HepG2 (cell line): ENCODE results near the gene SLC5A12.

Source experiments
- BRCA1 ChIP-seq: sonication (generic); formaldehyde crosslinking; IDR thresholded peaks from 2 replicates; pipeline ENCODE4 v1.4.0; 2020; ENCODE audit warnings: missing genetic modification reagents
- CHD2 ChIP-seq: IDR thresholded peaks from 2 replicates; pipeline ENCODE4 v1.6.1; 2011; ENCODE audit warnings: low read depth, low read length, improper control_type of control experiment
- CTCF ChIP-seq: sonication (generic); formaldehyde crosslinking; IDR thresholded peaks from 2 replicates; pipeline ENCODE4 v1.5.0; 2020; ENCODE audit warnings: mild to moderate bottlenecking, missing genetic modification reagents, moderate library complexity
- GABPA ChIP-seq, 2 experiments: IDR thresholded peaks; 2 replicates each; pipeline ENCODE4 v1.6.1; 2011 to 2016; ENCODE audit warnings: low read depth in 2 of 2, low read length in 1 of 2, missing biosample characterization in 1 of 2, missing genetic modification characterization in 1 of 2
- HHEX ChIP-seq: IDR thresholded peaks from 2 replicates; pipeline ENCODE4 v1.6.1; 2016; ENCODE audit warnings: control low read depth
- KLF6 ChIP-seq: IDR thresholded peaks from 2 replicates; pipeline ENCODE4 v1.8.0; 2016; ENCODE audit warnings: missing biosample characterization, missing genetic modification reagents
- MTERF4 ChIP-seq: sonication (generic); formaldehyde crosslinking; IDR thresholded peaks from 2 replicates; pipeline ENCODE4 v1.8.0; 2023; ENCODE audit warnings: mild to moderate bottlenecking, missing genetic modification reagents
- REST ChIP-seq, 2 experiments: IDR thresholded peaks; 2 replicates each; pipeline ENCODE4 v1.6.1; 2011 to 2012; ENCODE audit warnings: low read length in 2 of 2, borderline replicate concordance in 1 of 2, low read depth in 1 of 2, mild to moderate bottlenecking in 1 of 2, moderate library complexity in 1 of 2
- RXRA ChIP-seq: sonication (generic); formaldehyde crosslinking; IDR thresholded peaks from 2 replicates; pipeline ENCODE4 v1.5.1; 2020; ENCODE audit warnings: missing genetic modification reagents
- SP4 ChIP-seq: sonication (generic); formaldehyde crosslinking; IDR thresholded peaks from 2 replicates; pipeline ENCODE4 v1.8.1; 2023; ENCODE audit warnings: mild to moderate bottlenecking, missing genetic modification reagents
- ZBTB8A ChIP-seq: sonication (generic); formaldehyde crosslinking; IDR thresholded peaks from 2 replicates; pipeline ENCODE4 v1.4.0; 2020; ENCODE audit warnings: mild to moderate bottlenecking, low read depth, missing genetic modification reagents, borderline replicate concordance
- ZNF589 ChIP-seq: sonication (generic); formaldehyde crosslinking; conservative IDR thresholded peaks from 2 replicates; pipeline ENCODE4 v1.8.0; 2022; ENCODE audit warnings: mild to moderate bottlenecking, moderate library complexity, missing genetic modification reagents
- ZNF749 ChIP-seq: sonication (generic); formaldehyde crosslinking; IDR thresholded peaks from 2 replicates; pipeline ENCODE4 v1.8.0; 2022; ENCODE audit warnings: mild to moderate bottlenecking, missing genetic modification reagents, moderate library complexity, borderline replicate concordance

GRCh38 chr11:26665036-26665435 lies 56.8 kb downstream of the SLC5A12 start:
- no peak for TF ChIP-seq CTCF
- TF ChIP-seq ZBTB8A (CRISPR knock-in tag), result no peak
- no peak for TF ChIP-seq RXRA (CRISPR knock-in tag)
- no peak for TF ChIP-seq SP4 (CRISPR knock-in tag)
- TF ChIP-seq HHEX (CRISPR knock-in tag), result no peak
- TF ChIP-seq BRCA1, result no peak
- no peak for TF ChIP-seq MTERF4 (CRISPR knock-in tag)
- no peak for TF ChIP-seq GABPA (IDR thresholded peaks at IDR 0.05; ENCODE audit: low read depth, low read length)
- no peak for TF ChIP-seq GABPA (CRISPR knock-in tag; IDR thresholded peaks at IDR 0.05; ENCODE audit: low read depth)
- no peak for TF ChIP-seq ZNF749
- no peak for TF ChIP-seq KLF6 (CRISPR knock-in tag)
- no peak for TF ChIP-seq ZNF589 (CRISPR knock-in tag)
- no peak for TF ChIP-seq REST (IDR thresholded peaks at IDR 0.05; ENCODE audit: borderline replicate concordance in 1 of 2, low read depth in 1 of 2, low read length in 2 of 2)
- no peak for TF ChIP-seq CHD2
